ENCODE results near the gene RPP25L. TPM values are rescaled to one million over a fixed set of nuclear protein-coding genes. Genes with fewer than 3 reads are reported as not detected.

The RPP25L gene
- polyA plus RNA-seq, 1 donor from 2014 or later = 31.4 TPM

GRCh38 chr9:34568774-34569173 lies 43.1 kb downstream of the RPP25L start:
- H3K4me2 ChIP-seq (ENCODE audit: low read length) = no peak overlapping the region
- H3K27me3 ChIP-seq (ENCODE audit: insufficient read depth, low read depth, low read length) = no peaks in the 10 kb centered on the region
- no peaks in the 10 kb centered on the region for H3K9me3 ChIP-seq (ENCODE audit: low read length)
- no peaks in the 10 kb centered on the region for H3K36me3 ChIP-seq (ENCODE audit: insufficient read depth, low read length)
- H3K79me2 ChIP-seq (replicated peaks; ENCODE audit: insufficient read depth, low read length) = peaks cover 16% of the 10 kb centered on the region
- H3F3A ChIP-seq (ENCODE audit: insufficient read depth, low read length, poor library complexity, severe bottlenecking) = no peaks in the 10 kb centered on the region
- no peak overlapping the region for H3K4me3 ChIP-seq (ENCODE audit: low read length)
- no peak overlapping the region for H2AFZ ChIP-seq (ENCODE audit: low read depth, low read length)
- H3K9ac ChIP-seq (ENCODE audit: low read length) = no peak overlapping the region
- TF ChIP-seq POLR2AphosphoS5 (IDR thresholded peaks at IDR 0.05) (no peak), SMC3 (conservative IDR thresholded peaks at IDR 0.05; ENCODE audit: poor library complexity) (no peak), REST (IDR thresholded peaks at IDR 0.05; ENCODE audit: borderline replicate concordance) (no peak), MXI1 (conservative IDR thresholded peaks at IDR 0.05; ENCODE audit: poor library complexity, severe bottlenecking) (no peak), EZH2 (IDR thresholded peaks at IDR 0.05; ENCODE audit: borderline replicate concordance, insufficient read depth, low read length, poor library complexity, severe bottlenecking) (no peak), CTCF (IDR thresholded peaks at IDR 0.05; ENCODE audit: poor library complexity, severe bottlenecking) (no peak), TAF1 (IDR thresholded peaks at IDR 0.05; ENCODE audit: low read depth) (no peak), RAD21 (conservative IDR thresholded peaks at IDR 0.05) (no peak), EP300 (conservative IDR thresholded peaks at IDR 0.05; ENCODE audit: poor library complexity, severe bottlenecking) (no peak)
- no peaks in the 10 kb centered on the region for H3K9me2 ChIP-seq (ENCODE audit: insufficient read depth, low read length)
- no peaks in the 10 kb centered on the region for H4K20me1 ChIP-seq (ENCODE audit: insufficient read depth)
- no peak overlapping the region for H3K27ac ChIP-seq (ENCODE audit: low read length)

- TF ChIP-seq POLR2AphosphoS5 (IDR thresholded peaks at IDR 0.05) = no peak
- TF ChIP-seq RAD21 (conservative IDR thresholded peaks at IDR 0.05) = no peak
- no peak for TF ChIP-seq EP300 (conservative IDR thresholded peaks at IDR 0.05; ENCODE audit: poor library complexity, severe bottlenecking)
- no peak for TF ChIP-seq TAF1 (IDR thresholded peaks at IDR 0.05; ENCODE audit: low read depth)
- no peak for TF ChIP-seq MXI1 (conservative IDR thresholded peaks at IDR 0.05; ENCODE audit: poor library complexity, severe bottlenecking)
- no peak for TF ChIP-seq SMC3 (conservative IDR thresholded peaks at IDR 0.05; ENCODE audit: poor library complexity)
- TF ChIP-seq REST (IDR thresholded peaks at IDR 0.05; ENCODE audit: borderline replicate concordance) = no peak
- no peak for TF ChIP-seq EZH2 (IDR thresholded peaks at IDR 0.05; ENCODE audit: borderline replicate concordance, insufficient read depth, low read length, poor library complexity, severe bottlenecking)
- TF ChIP-seq CTCF (IDR thresholded peaks at IDR 0.05; ENCODE audit: poor library complexity, severe bottlenecking) = no peak
- Histone ChIP-seq H2AFZ (ENCODE audit: low read depth, low read length) (no peak overlapping the region), H4K20me1 (ENCODE audit: insufficient read depth) (no peaks in the 10 kb centered on the region), H3K79me2 (replicated peaks; ENCODE audit: insufficient read depth, low read length) (peaks cover 12% of the 10 kb centered on the region), H3K9me2 (ENCODE audit: insufficient read depth, low read length) (no peaks in the 10 kb centered on the region), H3K36me3 (ENCODE audit: insufficient read depth, low read length) (no peaks in the 10 kb centered on the region), H3K27me3 (ENCODE audit: insufficient read depth, low read depth, low read length) (no peaks in the 10 kb centered on the region), H3F3A (ENCODE audit: insufficient read depth, low read length, poor library complexity, severe bottlenecking) (no peaks in the 10 kb centered on the region), H3K9ac (ENCODE audit: low read length) (no peak overlapping the region), H3K4me3 (ENCODE audit: low read length) (no peak overlapping the region), H3K4me2 (ENCODE audit: low read length) (no peak overlapping the region), H3K9me3 (ENCODE audit: low read length) (no peaks in the 10 kb centered on the region), H3K27ac (ENCODE audit: low read length) (no peak overlapping the region)
Observed at GRCh38 chr9:34568133-34568532, 43.8 kb downstream of the RPP25L start.
